ENCODE data around the gene GPS1.

Gene GPS1

DNA sequence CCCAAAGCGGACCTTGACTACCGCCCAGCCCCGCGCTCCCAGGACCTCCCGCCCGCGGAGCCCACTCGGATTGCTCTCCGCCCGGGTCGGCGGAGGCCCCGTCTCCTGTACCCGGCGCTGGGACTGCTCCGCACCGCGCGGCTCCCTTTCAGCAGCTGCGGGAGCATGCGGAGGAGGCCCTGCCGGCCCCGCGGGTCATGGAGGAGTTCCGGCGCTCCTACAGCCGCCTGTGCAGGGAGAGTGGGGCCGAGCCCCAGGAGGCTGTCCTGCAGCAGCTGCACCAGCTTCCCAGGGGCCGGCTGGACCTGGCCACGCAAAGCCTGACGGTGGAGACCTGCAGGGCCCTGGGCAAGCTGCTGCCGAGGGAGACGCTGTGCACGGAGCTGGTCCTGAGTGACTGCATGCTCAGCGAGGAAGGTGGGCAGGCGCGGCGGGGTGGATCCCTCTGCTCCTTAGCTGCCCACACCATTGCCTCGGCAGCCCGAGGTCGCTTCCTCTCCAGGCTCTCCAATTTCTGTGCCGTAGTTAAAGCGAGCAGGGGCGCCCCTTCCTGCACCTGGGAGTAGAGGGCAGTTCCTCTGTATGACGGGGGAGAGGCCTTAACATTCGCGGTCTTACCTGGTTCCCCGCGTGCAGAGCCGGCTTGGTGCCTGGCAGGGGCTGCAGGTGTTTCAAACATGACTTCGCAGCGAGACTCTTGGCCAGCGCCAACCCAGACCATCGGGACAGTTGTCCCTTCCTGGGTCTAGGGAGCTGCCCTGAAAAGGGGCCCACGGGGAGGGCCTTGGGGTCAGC lies 28.1 kb upstream of the GPS1 start:
- DNase-seq (ENCODE audit: low read depth, low spot score): no peak
- peak overlapping the region; percentile 78 for H3K4me3 ChIP-seq (ENCODE audit: low read length)

DNA sequence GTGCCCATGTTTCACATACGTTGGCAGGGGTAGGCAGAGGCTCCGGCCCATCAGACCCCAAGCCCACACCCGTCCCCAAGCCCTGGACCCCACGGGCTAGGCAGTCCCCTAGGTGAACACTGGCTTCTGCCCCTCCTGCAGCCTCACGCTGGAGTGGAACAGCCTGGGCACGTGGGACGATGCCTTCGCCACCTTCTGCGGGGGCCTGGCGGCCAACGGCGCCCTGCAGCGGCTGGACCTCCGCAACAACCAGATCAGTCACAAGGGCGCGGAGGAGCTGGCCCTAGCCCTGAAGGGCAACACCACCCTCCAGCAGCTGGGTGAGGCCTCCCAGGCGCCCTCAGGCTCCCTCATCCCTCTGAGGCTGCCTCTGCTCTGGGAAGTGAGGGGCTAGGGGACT lies 26.8 kb upstream of the GPS1 start:
- H3K4me3 ChIP-seq (ENCODE audit: low read length): no peak overlapping the region
- no peak for DNase-seq (ENCODE audit: low read depth, low spot score)

DNA sequence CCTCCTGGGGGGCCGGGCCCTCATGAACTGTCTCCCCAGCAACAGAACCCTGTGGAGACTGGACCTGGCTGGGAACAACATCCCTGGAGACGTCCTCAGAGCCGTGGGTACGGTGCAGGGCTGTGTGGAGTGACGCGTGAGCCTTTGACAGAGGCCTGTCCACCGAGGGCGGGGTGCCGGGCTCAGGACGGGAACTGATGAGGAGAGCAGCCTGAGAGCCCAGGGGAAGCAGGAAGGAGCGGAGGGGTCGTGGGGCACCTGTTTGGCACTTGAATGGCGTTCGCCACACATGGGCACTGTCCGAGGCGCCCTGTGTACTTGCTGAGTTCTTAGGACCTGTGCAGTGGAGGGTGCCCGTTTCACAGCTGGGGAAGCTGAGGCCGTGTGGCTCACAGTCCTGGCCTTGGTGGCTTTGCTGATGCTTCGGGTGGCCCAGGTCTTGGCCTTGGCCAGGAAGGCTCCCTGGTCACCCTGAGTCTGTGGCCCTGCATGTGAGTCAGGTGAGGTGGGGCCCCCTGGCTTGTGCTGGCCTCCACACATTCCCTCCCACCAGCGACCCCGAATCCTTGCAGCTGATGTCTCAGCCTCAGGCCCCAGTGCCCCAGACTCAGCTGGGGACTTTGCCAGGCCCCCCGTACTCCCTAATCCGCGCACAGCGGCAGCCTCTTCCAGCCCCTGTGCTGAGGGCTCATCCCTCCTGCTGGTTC lies 26.1 kb upstream of the GPS1 start:
- no peak overlapping the region for H3K4me3 ChIP-seq (ENCODE audit: low read length)
- no peak for DNase-seq (ENCODE audit: low read depth, low spot score)

DNA sequence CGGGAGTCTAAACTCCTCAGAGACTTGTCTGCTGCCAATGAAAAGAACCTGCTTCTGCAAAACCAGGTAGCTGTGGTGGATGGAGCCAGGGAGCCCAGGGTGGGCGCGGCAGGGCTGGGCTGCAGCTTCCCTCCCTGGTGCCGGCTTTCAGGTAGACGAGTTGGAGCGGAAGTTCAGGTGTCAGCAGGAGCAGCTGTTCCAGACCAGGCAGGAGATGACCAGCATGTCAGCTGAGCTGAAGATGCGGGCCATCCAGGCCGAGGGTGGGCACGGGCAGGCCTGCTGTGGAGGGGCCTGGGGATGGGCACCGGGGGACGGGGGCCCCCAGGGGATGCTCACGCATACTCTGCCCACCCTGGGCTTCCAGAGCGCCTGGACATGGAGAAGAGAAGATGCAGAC lies 23.5 kb upstream of the GPS1 start:
- DNase-seq (ENCODE audit: low read depth, low spot score): no peak

DNA sequence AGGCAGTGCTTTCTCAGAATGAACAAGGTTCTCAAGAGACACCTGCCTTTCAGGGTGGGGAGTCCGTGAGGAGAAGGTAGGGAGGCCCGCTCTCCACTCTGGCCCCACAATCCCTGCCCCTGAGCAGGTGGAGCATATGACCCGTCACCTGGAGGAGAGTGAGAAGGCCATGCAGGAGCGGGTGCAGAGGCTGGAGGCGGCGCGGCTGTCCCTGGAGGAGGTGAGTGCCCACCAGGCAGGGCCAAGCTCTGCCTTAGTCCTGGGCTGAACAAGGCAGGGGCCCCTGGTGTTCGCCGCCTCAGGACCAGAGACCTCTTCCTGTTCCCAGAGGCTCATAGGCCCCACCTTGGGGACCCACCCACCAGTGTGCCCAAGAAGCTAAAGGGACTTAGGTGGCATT lies 22.7 kb upstream of the GPS1 start:
- no peak overlapping the region for H3K4me3 ChIP-seq (ENCODE audit: low read length)
- DNase-seq (ENCODE audit: low read depth, low spot score): no peak

More for the DNA sequence above, 23.5 kb upstream of the GPS1 start:
- H3K4me3 ChIP-seq (ENCODE audit: low read length): no peak overlapping the region

DNA sequence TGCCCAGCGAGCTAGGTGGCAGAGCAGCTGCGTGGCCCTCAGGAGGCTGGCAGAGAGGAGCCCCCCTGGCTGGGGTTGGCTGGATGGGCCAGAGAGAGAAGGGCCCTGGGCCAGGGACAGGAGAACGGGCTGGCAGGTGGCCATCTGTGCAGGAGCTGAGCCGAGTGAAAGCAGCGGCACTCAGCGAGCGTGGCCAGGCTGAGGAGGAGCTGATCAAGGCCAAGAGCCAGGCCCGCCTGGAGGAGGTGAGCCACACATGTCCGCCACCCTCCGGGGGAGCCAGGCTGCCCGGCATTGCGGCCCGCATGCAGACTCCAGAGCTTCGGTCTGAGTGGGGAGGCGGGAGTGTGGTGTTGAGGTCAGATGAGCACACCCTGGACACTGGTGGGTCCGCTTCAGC lies 22.3 kb upstream of the GPS1 start:
- no peak for DNase-seq (ENCODE audit: low read depth, low spot score)
- H3K4me3 ChIP-seq (ENCODE audit: low read length): no peak overlapping the region

DNA sequence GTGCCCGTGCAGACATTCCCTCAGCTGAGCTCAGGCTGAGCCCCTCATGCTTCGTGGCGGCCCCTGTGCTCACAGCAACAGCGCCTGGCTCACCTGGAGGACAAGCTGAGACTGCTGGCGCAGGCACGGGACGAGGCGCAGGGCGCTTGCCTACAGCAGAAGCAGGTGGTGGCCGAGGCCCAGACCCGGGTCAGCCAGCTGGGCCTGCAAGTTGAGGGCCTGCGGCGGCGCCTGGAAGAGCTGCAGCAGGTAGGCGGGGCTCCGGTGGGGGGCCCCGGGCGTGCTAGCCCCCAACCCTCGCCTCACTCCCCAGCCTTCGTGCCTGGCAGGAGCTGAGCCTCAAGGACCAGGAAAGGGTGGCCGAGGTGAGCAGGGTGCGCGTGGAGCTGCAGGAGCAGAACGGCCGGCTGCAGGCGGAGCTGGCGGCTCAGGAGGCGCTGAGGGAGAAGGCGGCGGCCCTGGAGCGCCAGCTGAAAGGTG lies 21.7 kb upstream of the GPS1 start:
- H3K4me3 ChIP-seq (ENCODE audit: low read length): peak overlapping the region; percentile 57
- DNase-seq (ENCODE audit: low read depth, low spot score): no peak

DNA sequence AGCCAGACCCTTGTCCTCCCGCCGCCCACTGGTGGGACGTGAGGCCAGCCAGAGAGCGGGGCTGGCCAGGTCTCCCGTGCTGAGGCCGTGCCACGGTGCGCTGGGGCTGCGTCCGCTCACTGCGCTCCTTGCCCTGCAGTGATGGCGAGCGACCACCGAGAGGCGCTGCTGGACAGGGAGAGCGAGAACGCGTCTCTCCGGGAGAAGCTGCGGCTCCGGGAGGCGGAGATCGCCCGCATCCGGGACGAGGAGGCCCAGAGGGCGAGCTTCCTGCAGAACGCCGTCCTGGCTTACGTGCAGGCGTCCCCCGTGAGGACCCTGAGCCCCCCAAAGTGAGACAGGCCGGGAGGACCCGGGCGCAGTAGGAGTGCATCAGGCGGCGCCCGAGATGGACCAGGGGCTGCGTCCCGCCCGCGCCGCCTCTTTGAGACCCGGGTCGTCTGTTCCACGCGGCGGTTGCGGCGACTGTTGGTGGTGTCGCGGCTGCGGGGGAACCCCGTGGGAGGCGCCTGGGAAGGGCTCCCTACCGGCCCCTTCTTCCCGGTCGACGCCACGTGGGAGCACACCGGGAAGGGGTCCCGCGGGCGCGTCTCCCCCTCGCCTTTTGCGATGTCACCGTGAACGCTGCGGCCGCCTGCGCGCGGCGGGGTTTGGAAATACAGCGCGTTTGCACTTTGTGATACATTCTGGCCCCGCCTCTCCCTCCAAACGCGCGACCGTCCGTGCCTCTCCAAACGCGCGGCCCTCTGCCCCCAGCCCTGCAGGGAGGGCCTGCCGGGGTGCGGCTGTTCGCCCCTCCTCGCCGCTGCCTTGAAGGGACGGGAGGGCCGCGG lies 21.0 kb upstream of the GPS1 start:
- DNase-seq (ENCODE audit: low read depth, low spot score): peak; percentile 84
- H3K4me3 ChIP-seq (ENCODE audit: low read length): peak overlapping the region; percentile 57

DNA sequence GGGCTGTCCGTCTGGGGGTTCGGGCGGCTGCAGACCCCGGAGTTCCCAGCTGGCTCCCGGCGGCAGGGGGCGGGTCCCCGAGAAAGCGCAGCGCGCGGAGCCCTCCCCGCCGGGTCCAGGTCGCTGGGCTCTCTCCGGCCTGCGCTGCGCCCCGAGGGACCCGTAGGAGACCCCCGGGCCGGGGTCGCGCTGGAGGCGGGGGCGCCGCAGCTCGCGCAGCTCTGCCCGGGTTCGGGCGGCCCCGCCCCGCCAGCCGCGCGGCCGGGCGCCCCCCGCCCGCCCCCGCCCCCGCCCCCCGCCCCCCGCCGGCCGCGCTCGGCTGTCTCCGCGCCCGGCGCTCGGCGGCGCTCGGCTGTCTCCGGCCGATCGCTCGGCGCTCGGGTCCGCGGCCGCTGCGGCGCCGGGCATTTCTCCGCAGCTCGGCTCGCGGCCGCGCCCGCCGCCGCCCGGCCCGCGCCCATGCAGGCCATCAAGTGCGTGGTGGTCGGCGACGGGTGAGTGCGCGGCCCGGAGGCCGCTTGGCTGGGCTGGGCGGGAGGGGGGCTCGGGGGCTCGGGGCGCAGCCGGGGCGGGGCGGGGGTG lies 20.3 kb upstream of the GPS1 start, which contains the start of gene RAC3:
TSS of gene RAC3 (plus strand) at position 376 of the 582 bp plus-strand sequence. CDS start at position 460, 84 bp downstream.
- H3K4me3 ChIP-seq (ENCODE audit: low read length): peak within 1 kb of the TSS; percentile 57
- no peak for DNase-seq (ENCODE audit: low read depth, low spot score)

DNA sequence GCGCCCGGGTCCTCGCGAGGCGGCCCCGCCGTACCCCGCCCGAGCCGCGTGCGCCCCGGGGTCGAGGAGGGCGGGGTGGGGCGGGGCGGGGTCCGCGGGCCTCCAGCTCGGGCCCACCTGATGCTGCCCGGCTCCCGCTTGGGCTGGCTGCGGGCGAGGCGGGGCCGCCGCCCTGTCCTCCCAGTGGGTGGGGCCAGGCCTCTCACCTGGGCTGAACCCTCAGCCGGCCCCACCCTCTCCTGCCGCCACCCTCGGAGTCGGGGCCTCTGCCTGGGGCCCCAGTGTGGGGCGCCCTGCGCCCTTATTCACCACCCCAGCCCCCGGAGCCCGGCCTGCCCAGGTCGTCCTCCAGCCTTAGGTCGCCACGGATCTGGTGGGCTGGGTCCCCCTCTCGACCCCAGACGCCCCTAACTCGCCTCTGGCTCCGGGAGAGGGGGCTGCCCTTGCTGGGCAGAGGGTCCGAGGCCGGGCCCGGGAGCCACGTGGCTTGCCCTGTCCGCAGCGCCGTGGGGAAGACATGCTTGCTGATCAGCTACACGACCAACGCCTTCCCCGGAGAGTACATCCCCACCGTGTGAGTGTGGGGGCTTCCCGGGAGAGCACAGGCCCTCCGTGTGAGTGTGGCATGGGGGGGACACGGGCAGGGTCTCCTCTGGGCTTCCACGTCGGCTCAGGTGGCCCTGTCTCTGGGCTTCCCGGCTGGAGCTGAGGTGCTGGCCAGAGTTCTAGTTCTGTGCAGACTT lies 19.6 kb upstream of the GPS1 start:
- H3K4me3 ChIP-seq (ENCODE audit: low read length): peak overlapping the region; percentile 41
- no peak for DNase-seq (ENCODE audit: low read depth, low spot score)

DNA sequence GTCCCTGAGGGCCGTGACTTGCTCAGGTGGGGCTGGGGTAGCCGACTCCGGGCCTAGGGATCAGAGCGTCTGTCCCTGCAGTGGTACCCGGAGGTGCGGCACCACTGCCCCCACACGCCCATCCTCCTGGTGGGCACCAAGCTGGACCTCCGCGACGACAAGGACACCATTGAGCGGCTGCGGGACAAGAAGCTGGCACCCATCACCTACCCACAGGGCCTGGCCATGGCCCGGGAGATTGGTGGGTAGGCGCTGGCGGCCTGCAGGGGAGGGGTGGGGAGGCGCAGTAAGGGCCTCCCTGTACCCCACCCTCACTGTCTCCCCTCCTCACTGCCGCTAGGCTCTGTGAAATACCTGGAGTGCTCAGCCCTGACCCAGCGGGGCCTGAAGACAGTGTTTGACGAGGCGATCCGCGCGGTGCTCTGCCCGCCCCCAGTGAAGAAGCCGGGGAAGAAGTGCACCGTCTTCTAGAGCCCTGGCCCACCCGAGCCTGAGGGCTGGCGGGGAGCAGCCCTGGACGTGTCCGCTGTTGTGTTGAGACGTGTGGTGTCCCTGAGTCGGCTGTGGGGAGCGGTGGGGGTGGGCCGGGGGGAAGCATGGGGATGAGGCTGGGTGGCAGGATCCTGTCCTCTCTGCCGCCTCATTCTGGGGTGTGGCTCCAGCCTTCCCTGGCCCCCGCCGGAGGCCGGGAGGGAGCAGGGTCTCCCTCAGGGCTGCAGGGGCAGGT lies 18.2 kb upstream of the GPS1 start:
- DNase-seq (ENCODE audit: low read depth, low spot score): no peak
- no peak overlapping the region for H3K4me3 ChIP-seq (ENCODE audit: low read length)

DNA sequence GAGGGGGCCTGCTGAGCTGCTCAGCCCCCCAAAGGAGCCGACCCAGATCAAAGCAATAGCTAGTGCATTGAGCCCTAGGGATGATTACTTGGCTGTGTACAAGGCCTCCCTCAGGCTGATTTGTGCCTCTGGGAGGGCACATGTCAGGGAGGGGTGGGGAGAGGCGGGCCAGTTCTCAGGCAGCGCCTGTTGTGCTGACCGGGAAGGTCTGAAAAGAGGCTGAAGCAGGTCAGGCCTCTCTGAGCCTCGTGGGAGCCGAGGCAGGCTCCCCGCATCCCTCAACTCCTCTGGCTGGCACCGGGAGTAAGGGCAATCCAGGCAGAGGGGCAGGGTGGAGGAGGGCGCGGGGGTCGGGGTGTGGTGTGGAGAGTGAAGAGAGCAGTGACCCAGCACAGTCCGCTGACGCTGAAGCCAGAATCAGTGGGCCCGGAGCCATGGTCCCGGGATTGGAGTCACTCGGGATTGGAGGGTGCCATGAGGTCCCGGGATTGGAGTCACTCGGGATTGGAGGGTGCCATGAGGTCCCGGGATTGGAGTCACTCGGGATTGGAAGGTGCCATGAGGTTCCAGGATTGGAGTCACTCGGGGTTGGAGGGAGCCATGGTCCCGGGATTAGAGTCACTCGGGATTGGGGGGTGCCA lies 17.2 kb upstream of the GPS1 start:
- H3K4me3 ChIP-seq (ENCODE audit: low read length): no peak overlapping the region
- no peak for DNase-seq (ENCODE audit: low read depth, low spot score)

DNA sequence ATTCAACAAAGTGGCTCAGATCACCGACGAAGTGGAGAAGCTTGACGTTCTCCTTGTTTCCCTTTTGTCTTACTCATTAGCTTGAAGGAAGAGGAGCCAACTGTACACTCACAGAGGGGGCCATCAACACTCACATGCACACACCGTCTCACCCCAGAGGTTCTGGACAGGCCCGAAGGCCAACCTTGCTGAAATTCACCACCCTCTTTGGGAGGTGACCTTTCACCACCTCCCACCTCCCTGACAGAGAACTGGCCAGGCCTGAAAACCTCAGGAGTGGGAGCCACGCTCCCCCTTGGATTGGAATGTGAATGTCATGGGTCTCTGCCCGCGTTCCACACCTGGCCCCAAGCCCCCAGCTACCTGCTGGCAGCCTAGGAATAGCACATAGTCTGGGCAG lies 16.2 kb upstream of the GPS1 start:
- no peak for DNase-seq (ENCODE audit: low read depth, low spot score)
- no peak overlapping the region for H3K4me3 ChIP-seq (ENCODE audit: low read length)

DNA sequence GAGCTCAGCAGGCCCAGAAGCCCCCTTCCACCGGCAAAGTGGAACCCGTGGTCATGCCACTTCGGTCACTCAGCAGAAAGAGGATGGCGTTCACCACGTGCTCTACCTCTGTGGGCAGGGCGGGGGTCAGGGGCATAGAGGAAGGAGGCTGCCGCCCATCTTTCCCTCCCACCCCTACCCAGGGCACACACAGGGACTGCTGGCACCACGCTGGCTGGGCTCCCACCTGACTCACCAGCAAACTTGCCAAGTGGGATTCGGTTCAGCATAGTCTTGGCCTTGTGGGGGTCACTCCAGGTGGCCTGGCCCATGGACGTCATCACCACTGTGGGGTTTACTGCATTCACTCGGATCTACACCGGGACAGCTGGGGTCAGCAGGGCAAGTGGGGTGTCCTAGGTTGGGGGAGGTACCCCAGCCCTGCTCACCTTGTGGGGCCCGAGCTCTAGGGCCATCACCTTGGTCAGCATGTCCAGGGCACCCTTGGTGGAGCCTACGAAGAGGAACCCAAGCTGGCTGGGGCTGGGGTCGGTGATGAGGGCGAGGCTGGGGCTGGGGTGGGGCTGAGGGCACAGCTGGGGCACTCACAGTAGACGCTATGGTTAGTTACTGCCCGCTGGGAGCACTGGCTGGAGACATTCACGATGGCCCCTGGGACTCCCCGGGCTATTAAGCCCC lies 15.6 kb upstream of the GPS1 start:
- DNase-seq (ENCODE audit: low read depth, low spot score): no peak
- peak overlapping the region; percentile 75; the same call in 1 of the 2 replicates for H3K4me3 ChIP-seq (ENCODE audit: low read length)

DNA sequence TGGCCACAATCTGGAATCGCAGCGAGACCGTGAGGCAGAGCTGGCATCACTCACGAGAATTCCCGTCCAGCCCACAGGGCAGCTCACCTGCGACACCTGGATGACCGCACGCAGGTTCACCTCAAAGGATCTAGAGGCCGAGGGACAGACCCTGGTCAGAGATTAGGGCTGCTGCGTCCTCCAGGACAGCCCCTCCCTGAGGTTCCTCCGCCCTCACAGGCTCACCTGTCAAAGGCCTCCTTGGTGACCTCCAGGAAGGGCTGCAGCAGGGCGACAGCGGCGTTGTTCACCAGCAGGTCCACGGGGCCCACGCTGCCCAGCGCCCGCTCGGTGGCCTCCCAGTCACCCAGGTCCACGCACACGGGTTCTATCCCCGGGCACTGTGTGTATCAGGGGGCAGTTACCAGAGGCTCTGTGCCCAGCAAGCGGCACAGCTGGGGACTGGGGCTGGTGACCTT lies 15.0 kb upstream of the GPS1 start:
- no peak for DNase-seq (ENCODE audit: low read depth, low spot score)
- H3K4me3 ChIP-seq (ENCODE audit: low read length): peak overlapping the region; percentile 75

DNA sequence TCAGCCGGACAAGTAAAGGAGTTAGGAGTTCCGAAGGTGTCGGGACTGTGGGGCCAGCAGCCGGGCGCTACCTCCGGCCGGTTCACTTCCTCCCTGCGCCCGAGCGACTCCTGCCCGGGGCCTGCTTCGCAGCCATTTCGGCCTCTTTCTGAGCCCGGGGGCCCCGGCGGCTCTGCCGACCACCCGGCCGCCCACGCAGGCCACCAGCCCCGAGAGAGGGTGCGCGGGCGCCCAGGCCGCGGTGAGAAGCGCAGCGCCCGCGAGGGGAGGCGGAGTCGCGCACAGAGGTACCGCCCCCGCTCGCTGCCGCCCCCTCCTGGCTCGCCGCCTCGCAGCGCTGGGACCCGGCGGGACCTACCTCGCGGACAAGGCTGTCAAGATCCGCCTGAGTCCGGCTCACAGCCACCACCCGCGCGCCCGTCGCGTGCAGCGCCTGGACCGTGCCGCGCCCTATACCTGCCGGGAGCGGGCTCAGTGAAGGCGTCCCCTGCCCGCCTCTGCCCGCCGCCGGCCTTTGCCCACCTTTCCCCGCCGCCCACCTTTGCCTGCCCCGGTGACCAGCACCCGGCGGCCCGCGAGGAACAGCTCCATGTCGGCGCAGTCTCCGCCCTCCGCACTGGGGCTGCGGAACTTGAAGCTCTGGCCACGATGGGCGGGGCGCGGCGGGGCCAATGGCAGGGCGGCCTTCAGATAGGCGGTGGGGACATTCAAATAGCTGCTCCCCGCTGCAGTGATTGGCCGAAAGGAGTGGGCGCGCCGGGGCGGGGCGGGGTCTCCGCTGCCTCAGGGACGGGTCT lies 14.4 kb upstream of the GPS1 start, which contains the start of gene DCXR:
TSS of gene DCXR (minus strand) at position 606 of the 797 bp plus-strand sequence. CDS start at position 591, 15 bp downstream.
- peak; percentile 91 for DNase-seq (ENCODE audit: low read depth, low spot score)
- peak within 1 kb of the TSS; percentile 75 for H3K4me3 ChIP-seq (ENCODE audit: low read length)

Measured in Jurkat, Clone E6-1 (cell line).